SK-N-MC (cell line): ENCODE data around the gene ADK.

Experiments used
- EZH2 ChIP-seq: fragments of 200-600 bp; sonication (generic); IDR thresholded peaks from one replicate; pipeline ENCODE4 v1.6.1; 2017; ENCODE audit warnings: antibody characterized with exemption
- FOXP2 ChIP-seq: optimal IDR thresholded peaks from 2 replicates; pipeline ENCODE3; 2011; ENCODE audit warnings: mild to moderate bottlenecking, moderate library complexity; ENCODE audit not compliant: insufficient read depth; ENCODE audit errors: extremely low read length, control extremely low read depth

DNA sequence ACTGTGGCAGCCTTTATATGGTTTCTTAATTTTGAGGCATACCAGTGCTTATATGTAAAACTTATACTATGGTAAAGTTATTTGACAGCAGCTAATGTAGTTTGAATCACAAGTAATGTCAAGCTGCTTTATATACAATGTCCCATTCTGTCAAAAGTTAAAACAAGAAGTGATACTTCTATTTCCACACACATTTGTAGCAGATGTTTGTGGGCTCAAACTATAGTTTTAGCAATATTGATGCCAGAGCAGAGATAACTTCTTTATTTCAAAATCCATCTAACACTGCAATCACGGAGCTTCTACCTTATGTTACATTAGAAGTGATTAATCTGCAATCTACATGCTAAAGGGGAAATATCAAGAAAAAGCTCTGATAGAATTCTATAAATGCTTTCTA, 149.6 kb downstream of the ADK start:
- TF ChIP-seq EZH2 = no peak
- TF ChIP-seq FOXP2 = no peak
